Activated CD8-positive, alpha-beta memory T cell treated with anti-CD3 and anti-CD28 coated beads, Interleukin-2, amount 50 U/mL, for 24 hours (primary cell): Measurements from ENCODE around the gene HMGCLL1.

Experiments used
- DNase-seq: peaks from one replicate; pipeline ENCODE4 v3.0.0-alpha.2; 2020; ENCODE audit errors: extremely low read depth

Gene HMGCLL1

GRCh38 chr6:55443238-55444134, 135.5 kb downstream of the HMGCLL1 start:
- DNase-seq = no peak

GRCh38 chr6:55438203-55438602, 140.8 kb downstream of the HMGCLL1 start:
- DNase-seq = no peak

GRCh38 chr6:55437141-55437540, 141.9 kb downstream of the HMGCLL1 start:
- no peak for DNase-seq

- DNase-seq = no peak
Measured at GRCh38 chr6:55433446-55434130, 145.4 kb downstream of the HMGCLL1 start.

GRCh38 chr6:55423933-55424332, 155.1 kb downstream of the HMGCLL1 start:
- no peak for DNase-seq

- no peak for DNase-seq
Measured at GRCh38 chr6:55410674-55411073, 168.3 kb downstream of the HMGCLL1 start.

GRCh38 chr6:55405474-55406235, 173.3 kb downstream of the HMGCLL1 start:
- no peak for DNase-seq

- DNase-seq = no peak
Measured at GRCh38 chr6:55399351-55399750, 179.6 kb downstream of the HMGCLL1 start.

GRCh38 chr6:55397986-55398385, 181.0 kb downstream of the HMGCLL1 start:
- DNase-seq = no peak

- DNase-seq = no peak
Measured at GRCh38 chr6:55395871-55396270, 183.1 kb downstream of the HMGCLL1 start.

GRCh38 chr6:55388211-55388610, 190.8 kb downstream of the HMGCLL1 start:
- DNase-seq = no peak
